Measurements from ENCODE around the gene ZIC5.

DNA sequence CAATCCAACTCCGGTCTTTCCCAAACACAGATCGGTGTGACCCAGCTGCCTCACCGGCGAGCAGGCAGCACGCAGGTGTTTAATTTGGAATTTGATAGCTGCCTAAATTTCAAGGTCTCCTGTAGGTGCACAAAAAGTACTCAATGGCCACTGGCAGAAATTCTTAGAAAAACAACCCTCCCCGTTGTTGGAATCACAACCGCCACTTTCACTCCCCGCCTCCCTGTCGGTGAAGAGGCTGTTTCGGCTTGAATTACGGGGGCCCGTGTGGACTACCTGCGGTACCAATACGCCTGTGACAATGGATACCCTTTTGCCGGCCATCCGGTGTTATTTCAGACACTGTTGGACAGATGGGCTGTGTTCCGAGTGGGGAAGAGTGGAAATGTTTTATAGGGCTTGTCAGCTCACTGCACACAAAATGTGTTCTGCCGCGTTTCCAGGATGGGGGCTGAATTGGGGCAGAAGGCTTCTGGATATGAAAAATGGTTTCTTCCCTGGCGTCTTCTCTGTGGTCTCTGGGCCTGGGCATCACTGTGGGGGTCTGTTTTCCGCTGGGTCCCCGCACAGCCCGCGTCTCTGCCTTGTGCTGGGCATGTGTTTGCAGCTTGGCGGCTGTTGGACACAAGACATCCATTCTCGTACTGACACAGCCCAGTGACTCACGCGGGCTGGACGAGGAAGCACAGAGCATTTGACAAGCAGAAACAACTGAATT, 45.4 kb downstream of the ZIC5 start:
- TF ChIP-seq POLR2A (IDR thresholded peaks at IDR 0.05) (no peak), POLR2AphosphoS5 (IDR thresholded peaks at IDR 0.05) (no peak)
- TF ChIP-seq, protein P1, sequence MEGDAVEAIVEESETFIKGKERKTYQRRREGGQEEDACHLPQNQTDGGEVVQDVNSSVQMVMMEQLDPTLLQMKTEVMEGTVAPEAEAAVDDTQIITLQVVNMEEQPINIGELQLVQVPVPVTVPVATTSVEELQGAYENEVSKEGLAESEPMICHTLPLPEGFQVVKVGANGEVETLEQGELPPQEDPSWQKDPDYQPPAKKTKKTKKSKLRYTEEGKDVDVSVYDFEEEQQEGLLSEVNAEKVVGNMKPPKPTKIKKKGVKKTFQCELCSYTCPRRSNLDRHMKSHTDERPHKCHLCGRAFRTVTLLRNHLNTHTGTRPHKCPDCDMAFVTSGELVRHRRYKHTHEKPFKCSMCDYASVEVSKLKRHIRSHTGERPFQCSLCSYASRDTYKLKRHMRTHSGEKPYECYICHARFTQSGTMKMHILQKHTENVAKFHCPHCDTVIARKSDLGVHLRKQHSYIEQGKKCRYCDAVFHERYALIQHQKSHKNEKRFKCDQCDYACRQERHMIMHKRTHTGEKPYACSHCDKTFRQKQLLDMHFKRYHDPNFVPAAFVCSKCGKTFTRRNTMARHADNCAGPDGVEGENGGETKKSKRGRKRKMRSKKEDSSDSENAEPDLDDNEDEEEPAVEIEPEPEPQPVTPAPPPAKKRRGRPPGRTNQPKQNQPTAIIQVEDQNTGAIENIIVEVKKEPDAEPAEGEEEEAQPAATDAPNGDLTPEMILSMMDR (IDR thresholded peaks at IDR 0.05) = no peak

Measured in prostate gland (tissue), 2 donors.